ENCODE data around the gene MRFAP1L1.

MRFAP1L1 gene

DNA sequence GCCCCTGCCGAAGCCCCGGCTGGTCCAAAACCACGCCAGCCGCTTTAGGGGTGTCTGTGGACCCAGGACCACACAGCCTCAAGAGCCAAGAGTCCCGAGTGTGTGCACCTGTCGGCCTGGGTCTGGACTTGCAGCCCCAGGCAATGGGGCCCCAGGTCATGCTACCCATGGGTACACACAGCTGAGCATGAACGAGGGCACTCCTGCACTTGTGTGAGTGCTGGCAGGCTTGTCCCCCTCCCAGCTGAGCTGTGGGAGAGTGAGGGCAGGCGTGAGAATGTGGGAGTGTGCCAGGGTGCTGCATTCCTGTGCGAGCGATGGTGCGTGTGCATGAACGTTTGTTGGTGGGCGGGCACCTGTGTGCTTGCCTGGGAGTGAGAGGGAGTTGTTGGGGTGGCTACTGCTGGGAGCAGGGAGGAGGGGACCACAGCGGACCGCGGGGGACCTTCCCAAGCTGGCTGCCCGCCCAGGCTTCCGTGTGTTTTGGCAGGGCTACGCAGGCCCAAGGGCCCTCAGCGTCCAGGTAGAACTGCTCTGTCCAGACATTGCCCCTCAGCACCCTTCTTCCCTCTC is 37.1 kb upstream of the MRFAP1L1 start:
- Histone ChIP-seq H3K4me3 (ENCODE audit: low read depth in 1 of 2, low read length in 2 of 2) (no peak overlapping the region), H3K4me1 (ENCODE audit: insufficient read depth, low read length) (peaks cover 4% of the 10 kb centered on the region), H3K27me3 (ENCODE audit: insufficient read depth, low read length, poor library complexity) (no peaks in the 10 kb centered on the region), H3K4me2 (ENCODE audit: insufficient read depth, low read length) (no peak overlapping the region), H4K20me1 (ENCODE audit: insufficient read depth, low read length) (no peaks in the 10 kb centered on the region), H3K36me3 (ENCODE audit: insufficient read depth, low read length) (no peaks in the 10 kb centered on the region), H3K79me2 (ENCODE audit: insufficient read depth, low read length) (no peaks in the 10 kb centered on the region), H3K27ac (ENCODE audit: low read length) (no peak overlapping the region), H3K9me3 (ENCODE audit: insufficient read depth, low read length, severe bottlenecking) (no peaks in the 10 kb centered on the region), H2AFZ (ENCODE audit: low read depth, low read length) (no peak overlapping the region), H3K9ac (ENCODE audit: low read depth, low read length) (no peak overlapping the region)
- DNase-seq (no peak), ATAC-seq (ENCODE audit: insufficient read depth, low read depth) (no peak)
- TF ChIP-seq, protein P1, sequence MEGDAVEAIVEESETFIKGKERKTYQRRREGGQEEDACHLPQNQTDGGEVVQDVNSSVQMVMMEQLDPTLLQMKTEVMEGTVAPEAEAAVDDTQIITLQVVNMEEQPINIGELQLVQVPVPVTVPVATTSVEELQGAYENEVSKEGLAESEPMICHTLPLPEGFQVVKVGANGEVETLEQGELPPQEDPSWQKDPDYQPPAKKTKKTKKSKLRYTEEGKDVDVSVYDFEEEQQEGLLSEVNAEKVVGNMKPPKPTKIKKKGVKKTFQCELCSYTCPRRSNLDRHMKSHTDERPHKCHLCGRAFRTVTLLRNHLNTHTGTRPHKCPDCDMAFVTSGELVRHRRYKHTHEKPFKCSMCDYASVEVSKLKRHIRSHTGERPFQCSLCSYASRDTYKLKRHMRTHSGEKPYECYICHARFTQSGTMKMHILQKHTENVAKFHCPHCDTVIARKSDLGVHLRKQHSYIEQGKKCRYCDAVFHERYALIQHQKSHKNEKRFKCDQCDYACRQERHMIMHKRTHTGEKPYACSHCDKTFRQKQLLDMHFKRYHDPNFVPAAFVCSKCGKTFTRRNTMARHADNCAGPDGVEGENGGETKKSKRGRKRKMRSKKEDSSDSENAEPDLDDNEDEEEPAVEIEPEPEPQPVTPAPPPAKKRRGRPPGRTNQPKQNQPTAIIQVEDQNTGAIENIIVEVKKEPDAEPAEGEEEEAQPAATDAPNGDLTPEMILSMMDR (IDR thresholded peaks at IDR 0.05; ENCODE audit: borderline replicate concordance, extremely low read depth, low read length, poor library complexity, severe bottlenecking) = no peak
- no peak for TF ChIP-seq EZH2 (IDR thresholded peaks at IDR 0.05; ENCODE audit: borderline replicate concordance, low read depth, low read length, severe bottlenecking)

DNA sequence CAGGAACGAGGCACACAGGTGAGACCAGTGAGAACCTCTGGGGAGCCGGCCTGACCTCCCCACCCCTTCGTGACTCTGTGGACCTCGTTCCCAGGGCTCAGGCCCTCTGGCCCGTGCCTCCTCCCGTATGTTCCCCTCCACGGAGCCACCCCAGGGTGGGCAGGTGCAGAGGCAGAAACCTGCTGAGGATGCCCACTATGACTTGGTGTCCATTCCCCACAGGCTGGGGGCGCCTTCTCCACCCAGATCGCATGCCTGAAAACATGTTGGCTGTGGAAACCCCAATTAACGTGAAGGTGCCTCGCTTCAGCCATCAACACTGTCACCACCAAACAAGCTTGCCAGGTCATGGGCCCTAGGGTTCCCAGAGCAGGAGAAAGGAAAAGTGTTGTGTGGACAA is 33.3 kb upstream of the MRFAP1L1 start:
- H3K4me3 ChIP-seq (ENCODE audit: low read depth in 1 of 2, low read length in 2 of 2) = no peak overlapping the region
- H3K79me2 ChIP-seq (ENCODE audit: insufficient read depth, low read length) = no peaks in the 10 kb centered on the region
- no peak overlapping the region for H3K9ac ChIP-seq (ENCODE audit: low read depth, low read length)
- no peak overlapping the region for H3K27ac ChIP-seq (ENCODE audit: low read length)
- no peaks in the 10 kb centered on the region for H3K27me3 ChIP-seq (ENCODE audit: insufficient read depth, low read length, poor library complexity)
- no peak overlapping the region for H2AFZ ChIP-seq (ENCODE audit: low read depth, low read length)
- no peak for DNase-seq
- H3K4me2 ChIP-seq (ENCODE audit: insufficient read depth, low read length) = no peak overlapping the region
- no peak for TF ChIP-seq EZH2 (IDR thresholded peaks at IDR 0.05; ENCODE audit: borderline replicate concordance, low read depth, low read length, severe bottlenecking)
- TF ChIP-seq, protein P1 (IDR thresholded peaks at IDR 0.05; ENCODE audit: borderline replicate concordance, extremely low read depth, low read length, poor library complexity, severe bottlenecking) = no peak
- no peaks in the 10 kb centered on the region for H3K4me1 ChIP-seq (ENCODE audit: insufficient read depth, low read length)
- no peaks in the 10 kb centered on the region for H3K9me3 ChIP-seq (ENCODE audit: insufficient read depth, low read length, severe bottlenecking)
- ATAC-seq (ENCODE audit: insufficient read depth, low read depth) = no peak
- H3K36me3 ChIP-seq (ENCODE audit: insufficient read depth, low read length) = no peaks in the 10 kb centered on the region
- no peaks in the 10 kb centered on the region for H4K20me1 ChIP-seq (ENCODE audit: insufficient read depth, low read length)

DNA sequence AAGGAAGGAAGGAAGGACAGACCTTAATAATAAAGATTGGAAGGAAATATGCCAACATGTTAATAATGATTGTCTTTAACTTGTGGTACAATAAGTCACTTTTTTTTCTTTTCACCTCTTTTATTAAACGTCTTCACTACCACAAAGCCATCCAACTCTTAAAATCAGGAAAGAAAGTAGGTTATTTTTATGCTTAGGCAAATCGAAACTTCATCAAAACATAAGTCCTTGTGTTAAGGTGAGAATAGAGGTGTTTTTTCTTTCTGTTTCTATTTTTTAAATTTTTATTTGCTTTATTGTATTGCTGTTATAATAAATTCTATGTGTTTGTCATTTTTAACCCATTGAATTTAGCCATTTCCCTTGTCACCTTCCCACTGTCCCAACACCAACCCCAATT is 32.8 kb upstream of the MRFAP1L1 start:
- H2AFZ ChIP-seq (ENCODE audit: low read depth, low read length) = no peak overlapping the region
- no peak overlapping the region for H3K27ac ChIP-seq (ENCODE audit: low read length)
- no peak overlapping the region for H3K4me3 ChIP-seq (ENCODE audit: low read depth in 1 of 2, low read length in 2 of 2)
- H3K79me2 ChIP-seq (ENCODE audit: insufficient read depth, low read length) = no peaks in the 10 kb centered on the region
- TF ChIP-seq EZH2 (IDR thresholded peaks at IDR 0.05; ENCODE audit: borderline replicate concordance, low read depth, low read length, severe bottlenecking) = no peak
- TF ChIP-seq, protein P1 (IDR thresholded peaks at IDR 0.05; ENCODE audit: borderline replicate concordance, extremely low read depth, low read length, poor library complexity, severe bottlenecking) = no peak
- no peaks in the 10 kb centered on the region for H4K20me1 ChIP-seq (ENCODE audit: insufficient read depth, low read length)
- H3K9me3 ChIP-seq (ENCODE audit: insufficient read depth, low read length, severe bottlenecking) = no peaks in the 10 kb centered on the region
- H3K27me3 ChIP-seq (ENCODE audit: insufficient read depth, low read length, poor library complexity) = no peaks in the 10 kb centered on the region
- H3K36me3 ChIP-seq (ENCODE audit: insufficient read depth, low read length) = no peaks in the 10 kb centered on the region
- H3K4me2 ChIP-seq (ENCODE audit: insufficient read depth, low read length) = no peak overlapping the region
- no peak overlapping the region for H3K9ac ChIP-seq (ENCODE audit: low read depth, low read length)
- H3K4me1 ChIP-seq (ENCODE audit: insufficient read depth, low read length) = no peaks in the 10 kb centered on the region
- DNase-seq (no peak), ATAC-seq (ENCODE audit: insufficient read depth, low read depth) (no peak)

- Histone ChIP-seq H3K4me1 (ENCODE audit: insufficient read depth, low read length) (no peaks in the 10 kb centered on the region), H3K27me3 (ENCODE audit: insufficient read depth, low read length, poor library complexity) (no peaks in the 10 kb centered on the region), H3K9me3 (ENCODE audit: insufficient read depth, low read length, severe bottlenecking) (no peaks in the 10 kb centered on the region), H3K36me3 (ENCODE audit: insufficient read depth, low read length) (no peaks in the 10 kb centered on the region), H2AFZ (ENCODE audit: low read depth, low read length) (no peak overlapping the region), H3K4me3 (ENCODE audit: low read depth in 1 of 2, low read length in 2 of 2) (no peak overlapping the region), H3K4me2 (ENCODE audit: insufficient read depth, low read length) (no peak overlapping the region), H3K27ac (ENCODE audit: low read length) (no peak overlapping the region), H3K9ac (ENCODE audit: low read depth, low read length) (no peak overlapping the region), H3K79me2 (ENCODE audit: insufficient read depth, low read length) (no peaks in the 10 kb centered on the region), H4K20me1 (ENCODE audit: insufficient read depth, low read length) (no peaks in the 10 kb centered on the region)
- DNase-seq (no peak), ATAC-seq (ENCODE audit: insufficient read depth, low read depth) (no peak)
- TF ChIP-seq EZH2 (IDR thresholded peaks at IDR 0.05; ENCODE audit: borderline replicate concordance, low read depth, low read length, severe bottlenecking) = no peak
- TF ChIP-seq, protein P1 (IDR thresholded peaks at IDR 0.05; ENCODE audit: borderline replicate concordance, extremely low read depth, low read length, poor library complexity, severe bottlenecking) = no peak
These were observed 30.7 kb upstream of the MRFAP1L1 start for GRCh38 chr4:6740347-6740746.
